Psoas muscle (tissue), 8 donors: ENCODE data around the gene AKNA. TPM values are rescaled to one million over a fixed set of nuclear protein-coding genes. Genes with fewer than 3 reads are reported as not detected.

Source experiments
- ATAC-seq, 4 donors: fragments of 200-7000 bp; cut with Tn5 transposase; one replicate each; pipeline ENCODE4 v1.9.1; 2020; ENCODE audit warnings: moderate library complexity in 3 of 4, mild to moderate bottlenecking in 2 of 4
- DNase-seq, 2 donors: peaks; one replicate each; pipeline ENCODE4 v3.0.0-alpha.2; 2020
- H3K27ac ChIP-seq: fragments of 200-600 bp; one replicate; pipeline ENCODE4 v1.8.0; 2022
- H3K27me3 ChIP-seq, 3 donors: fragments of 200-600 bp in 1 of 3; one replicate each; pipeline versions ENCODE4 v1.6.1 to v1.8.0; 2013 to 2022; ENCODE audit warnings: low read length in 2 of 3, mild to moderate bottlenecking in 2 of 3, moderate library complexity in 1 of 3; ENCODE audit not compliant: insufficient read depth in 3 of 3
- H3K36me3 ChIP-seq, 2 donors: fragments of 200-600 bp in 1 of 2; one replicate each; pipeline versions ENCODE4 v1.6.1 to v1.8.0; 2013 to 2022; ENCODE audit warnings: low read depth in 1 of 2, mild to moderate bottlenecking in 1 of 2, moderate library complexity in 1 of 2; ENCODE audit not compliant: insufficient read depth in 1 of 2
- H3K4me1 ChIP-seq: fragments of 200-600 bp; one replicate; pipeline ENCODE4 v1.8.0; 2022
- H3K4me3 ChIP-seq: fragments of 200-600 bp; one replicate; pipeline ENCODE4 v1.8.0; 2022; ENCODE audit warnings: mild to moderate bottlenecking
- H3K9me3 ChIP-seq: fragments of 200-600 bp; one replicate; pipeline ENCODE4 v1.8.0; 2022
- WGBS, 3 donors: extraction: QIAGEN DNeasy Blood & Tissue Kit; methylation state at CpG; one replicate each; pipeline versions ENCODE4 v1.1.6 to v1.1.7; 2013; 5-methylcytosine and 5-hydroxymethylcytosine counted together
- intact Hi-C, 2 donors: fragments of 100-400 bp; cut with DNase I; formaldehyde crosslinking; loops; one replicate each; pipeline versions ENCODE4 v1.11.0 to v1.14.2; 2022
- polyA plus RNA-seq, 3 donors: library from polyadenylated mRNA; stranded (reverse); fragments of 200-250 nt; gene quantifications; one replicate each; pipeline ENCODE4 v1.2.3, GENCODE V29; 2013
- total RNA-seq, 4 donors: library from RNA; stranded (reverse); fragmentation: NEBNext Ultra II Directional in 2 of 4; extraction: Animal tissue kit (Norgen Biotek cat#: 25700) in 2 of 4; gene quantifications; one replicate each; pipeline versions ENCODE4 v1.2.1 to v1.2.4, GENCODE V29; 2021 to 2023
- TF ChIP-seq, protein P1 (sequence below): fragments of 200-600 bp; IDR thresholded peaks from one replicate; pipeline ENCODE4 v1.8.0; 2022; ENCODE audit warnings: antibody characterized with exemption
- donor health status: healthy with polysubstance abuse.
- donor health status: DM: no; HTN: no; CAD: no; lungs with moderate emphysema.
- donor health status: Bipolar disorder and iron deficiency.
- donor health status: healthy.
- donor health status: DM: yes; HTN: yes; CAD: no.
- donor health status: DM: no; HTN: no; CAD: no.
- donor health status: DM: no; HTN: no; CAD: no.
- donor health status: DM: yes; HTN: yes; CAD: no.

Gene AKNA
- total and polyA plus RNA-seq, 7 donors: 1.5 to 3.9 (median 2.3) TPM

DNA sequence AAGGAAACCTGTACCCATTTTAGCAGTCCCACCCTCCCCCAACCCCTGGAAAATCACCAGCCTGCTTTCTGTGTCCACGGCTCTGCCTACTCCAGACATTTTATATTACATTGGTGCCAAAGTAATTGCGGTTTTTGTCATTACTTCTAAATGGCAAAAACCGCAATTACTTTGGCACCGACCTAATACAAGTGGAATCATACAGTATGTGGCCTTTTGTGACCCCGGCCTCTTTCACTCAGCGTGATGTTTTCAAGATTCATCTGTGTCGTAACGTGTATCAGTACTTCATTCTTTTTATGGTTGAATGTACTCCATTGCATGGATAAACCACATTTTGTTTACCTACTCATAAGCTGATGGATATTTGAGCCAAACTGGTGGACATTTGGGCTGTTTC is 74.6 kb downstream of the AKNA start:
- intact Hi-C loops: no loop called here
- H3K27me3 ChIP-seq: no peaks in the 10 kb centered on the region
- DNase-seq (no peak), ATAC-seq (no peak)
- no peak overlapping the region for H3K27ac ChIP-seq
- WGBS, 3 donors: 87 to 88% (median 88%) methylated on average over 8 of the region's 8 CpGs
- TF ChIP-seq, protein P1, sequence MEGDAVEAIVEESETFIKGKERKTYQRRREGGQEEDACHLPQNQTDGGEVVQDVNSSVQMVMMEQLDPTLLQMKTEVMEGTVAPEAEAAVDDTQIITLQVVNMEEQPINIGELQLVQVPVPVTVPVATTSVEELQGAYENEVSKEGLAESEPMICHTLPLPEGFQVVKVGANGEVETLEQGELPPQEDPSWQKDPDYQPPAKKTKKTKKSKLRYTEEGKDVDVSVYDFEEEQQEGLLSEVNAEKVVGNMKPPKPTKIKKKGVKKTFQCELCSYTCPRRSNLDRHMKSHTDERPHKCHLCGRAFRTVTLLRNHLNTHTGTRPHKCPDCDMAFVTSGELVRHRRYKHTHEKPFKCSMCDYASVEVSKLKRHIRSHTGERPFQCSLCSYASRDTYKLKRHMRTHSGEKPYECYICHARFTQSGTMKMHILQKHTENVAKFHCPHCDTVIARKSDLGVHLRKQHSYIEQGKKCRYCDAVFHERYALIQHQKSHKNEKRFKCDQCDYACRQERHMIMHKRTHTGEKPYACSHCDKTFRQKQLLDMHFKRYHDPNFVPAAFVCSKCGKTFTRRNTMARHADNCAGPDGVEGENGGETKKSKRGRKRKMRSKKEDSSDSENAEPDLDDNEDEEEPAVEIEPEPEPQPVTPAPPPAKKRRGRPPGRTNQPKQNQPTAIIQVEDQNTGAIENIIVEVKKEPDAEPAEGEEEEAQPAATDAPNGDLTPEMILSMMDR: no peak
- H3K4me1 ChIP-seq: no peaks in the 10 kb centered on the region
- no peaks in the 10 kb centered on the region for H3K9me3 ChIP-seq
- H3K36me3 ChIP-seq: peaks cover 0 to 17% of the 10 kb centered on the region in 2 donors
- H3K4me3 ChIP-seq: no peak overlapping the region

DNA sequence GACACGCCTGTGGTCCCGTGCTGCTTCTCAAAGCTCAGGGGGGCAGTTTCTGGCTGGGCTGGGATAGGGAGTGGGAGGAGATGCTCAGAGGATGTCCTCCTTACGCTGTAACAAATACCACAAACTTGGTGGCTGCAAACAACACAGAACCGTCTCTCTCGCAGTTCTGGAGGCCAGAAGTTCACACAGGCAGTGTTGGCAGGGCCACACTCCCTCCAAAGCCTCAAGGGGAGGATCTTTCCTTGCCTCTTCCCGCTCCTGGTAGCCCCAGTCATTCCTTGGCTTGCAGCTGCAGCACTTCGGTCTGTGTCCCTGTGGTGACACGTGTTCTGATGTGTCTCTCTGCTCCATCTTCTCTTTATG is 75.3 kb downstream of the AKNA start:
- no peak for ATAC-seq
- Histone ChIP-seq H3K27ac (no peak overlapping the region), H3K9me3 (no peaks in the 10 kb centered on the region), H3K36me3 (peaks cover 0 to 24% of the 10 kb centered on the region in 2 donors), H3K27me3 (no peaks in the 10 kb centered on the region), H3K4me3 (no peak overlapping the region), H3K4me1 (no peaks in the 10 kb centered on the region)
- TF ChIP-seq, protein P1: no peak
- no peak for DNase-seq
- 69 to 77% (median 70%) methylated on average over 8 of the region's 8 CpGs for WGBS, 3 donors
- intact Hi-C loops: no loop called here

DNA sequence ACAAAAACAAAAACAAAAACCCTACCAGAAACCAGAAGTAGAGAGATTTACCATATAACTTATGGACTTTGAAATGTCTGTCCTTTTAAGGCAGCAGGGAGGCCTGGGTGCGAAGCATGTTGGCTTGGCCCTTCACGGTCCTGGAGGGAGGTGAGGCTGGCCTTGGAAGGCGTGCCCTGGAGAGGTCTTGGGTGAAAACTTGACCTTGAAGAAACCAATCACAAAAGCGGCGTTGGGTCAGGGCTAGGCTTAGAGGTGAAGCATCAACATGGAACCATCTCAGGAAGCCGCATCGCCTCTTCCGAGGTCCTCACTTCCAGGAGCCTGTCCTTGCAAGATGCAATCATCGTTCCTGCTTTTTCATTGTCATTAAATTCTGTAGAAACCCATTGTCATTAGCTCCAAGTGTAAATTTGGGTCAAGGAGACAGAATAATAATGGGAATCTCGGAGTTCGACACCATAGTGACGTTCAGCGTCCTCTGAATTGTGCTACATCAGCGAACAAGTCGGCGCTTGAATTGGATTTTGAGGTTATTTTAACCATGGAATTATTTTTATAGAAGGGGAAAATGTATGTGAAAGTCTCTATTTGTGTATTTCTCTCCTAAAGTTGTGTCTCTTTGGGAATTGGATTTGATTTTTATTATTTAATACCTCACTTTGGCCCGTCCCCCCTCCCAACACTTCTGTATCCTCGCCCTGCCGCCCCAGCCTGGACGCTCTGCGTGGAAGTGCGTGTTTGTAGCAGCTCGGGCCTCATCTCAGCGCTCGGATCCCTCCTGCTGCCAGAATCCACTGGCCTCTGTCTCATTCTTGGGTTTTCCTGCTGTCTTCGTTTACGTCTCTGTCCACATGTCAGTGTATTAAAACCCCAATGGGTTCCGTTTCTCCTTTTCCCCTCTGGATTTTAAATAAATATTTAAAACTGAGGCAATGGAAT is 75.9 kb downstream of the AKNA start:
- no peak for DNase-seq
- TF ChIP-seq, protein P1: no peak

DNA sequence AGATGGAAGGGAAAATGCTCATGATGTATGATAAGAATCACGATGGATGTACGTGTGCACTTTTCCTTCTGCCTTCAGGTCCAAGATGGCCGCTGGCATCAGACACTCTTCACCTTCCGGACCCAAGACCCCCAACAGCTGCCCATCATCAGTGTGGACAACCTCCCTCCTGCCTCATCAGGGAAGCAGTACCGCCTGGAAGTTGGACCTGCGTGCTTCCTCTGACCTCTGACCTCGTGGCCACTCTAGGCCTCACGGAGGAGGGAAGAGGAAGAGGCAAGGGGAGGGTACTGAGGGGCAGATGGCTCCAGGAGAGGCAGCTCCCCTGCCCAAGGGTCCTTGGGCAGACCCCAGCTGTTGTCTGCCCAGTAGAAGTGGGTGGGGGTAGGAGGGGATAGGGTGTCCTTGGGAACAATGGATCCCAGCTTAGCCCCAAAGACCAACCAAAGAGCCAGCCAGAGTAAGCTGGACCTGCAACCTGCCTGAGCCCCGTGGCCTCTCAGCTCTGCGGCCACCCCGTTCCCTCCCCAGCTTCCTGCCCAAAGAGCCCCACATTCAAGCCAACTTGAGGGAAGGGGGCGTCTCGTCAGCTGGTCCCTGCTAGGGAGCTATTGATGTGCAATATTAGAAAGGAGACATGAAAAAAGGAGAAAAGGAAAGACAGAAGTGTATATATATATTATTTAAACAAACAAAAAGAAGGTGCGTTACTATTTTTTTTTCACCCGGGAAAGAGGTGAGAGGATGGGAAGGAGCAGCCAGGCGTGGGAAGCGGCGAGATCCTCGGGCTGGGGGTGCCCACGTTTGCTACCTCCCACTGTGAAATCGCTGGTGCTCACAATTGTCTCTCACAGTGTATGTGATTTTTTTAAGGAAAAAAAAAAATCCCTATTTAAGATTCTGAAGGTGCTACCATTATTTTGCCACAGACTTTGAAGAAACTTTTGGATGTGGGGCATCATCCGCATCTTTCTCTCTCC is 77.0 kb downstream of the AKNA start:
- Histone ChIP-seq H3K36me3 (peaks cover 0 to 24% of the 10 kb centered on the region in 2 donors), H3K27ac (no peak overlapping the region), H3K27me3 (no peaks in the 10 kb centered on the region), H3K9me3 (no peaks in the 10 kb centered on the region), H3K4me1 (no peaks in the 10 kb centered on the region), H3K4me3 (no peak overlapping the region)
- DNase-seq (no peak), ATAC-seq (no peak)
- intact Hi-C loops: no loop called here
- TF ChIP-seq, protein P1: no peak
- 87 to 90% (median 89%) methylated on average over 22 of the region's 22 CpGs for WGBS, 3 donors

More for the DNA sequence above, 75.9 kb downstream of the AKNA start:
- WGBS, 3 donors: 89 to 94% (median 93%) methylated on average over 28 of the region's 28 CpGs
- no peak for ATAC-seq
- Histone ChIP-seq H3K36me3 (peaks cover 0 to 24% of the 10 kb centered on the region in 2 donors), H3K4me3 (no peak overlapping the region), H3K27me3 (no peaks in the 10 kb centered on the region), H3K9me3 (no peaks in the 10 kb centered on the region), H3K4me1 (no peaks in the 10 kb centered on the region), H3K27ac (no peak overlapping the region)
- intact Hi-C loops: no loop called here
